ENCODE results near the gene GABRD. TPM values are rescaled to one million over a fixed set of nuclear protein-coding genes. Genes with fewer than 3 reads are reported as not detected.

The GABRD gene
- total and polyA plus RNA-seq, 2 of the 13 experiments (the other 11 are each of a cell fraction or from before 2014, with no cell fraction given), result not detected

GRCh38 chr1:2003541-2004131 is 15.5 kb upstream of the GABRD start, which contains the start of gene CFAP74 (continued):
- TF ChIP-seq ZFP91 (CRISPR knock-in tag; IDR thresholded peaks at IDR 0.05; ENCODE audit: borderline replicate concordance) (peak; percentile 51; the same call in 1 of the 2 replicates), ZKSCAN1 (IDR thresholded peaks at IDR 0.05; ENCODE audit: low read length) (no peak), FOXK2 (IDR thresholded peaks at IDR 0.05) (peak; percentile 43; the same call in 1 of the 2 replicates), MXD3 (CRISPR knock-in tag; IDR thresholded peaks at IDR 0.05) (peak; percentile 35; the same call in 1 of the 2 replicates), TARDBP (CRISPR knock-in tag; IDR thresholded peaks at IDR 0.05) (no peak), XRCC5 (optimal IDR thresholded peaks at IDR 0.05; ENCODE audit: low read length) (peak; percentile 67), ZBTB20 (CRISPR knock-in tag; IDR thresholded peaks at IDR 0.05; ENCODE audit: borderline replicate concordance, low read depth) (no peak), AGO1 (IDR thresholded peaks at IDR 0.05; ENCODE audit: low read depth, low read length, poor library complexity, severe bottlenecking) (no peak), RBFOX2 (IDR thresholded peaks at IDR 0.05; ENCODE audit: low read depth, low read length) (no peak), MTA1 (CRISPR knock-in tag; IDR thresholded peaks at IDR 0.05; ENCODE audit: borderline replicate concordance) (no peak; the same call in 1 of the 2 replicates), KDM3A (CRISPR knock-in tag; IDR thresholded peaks at IDR 0.05; ENCODE audit: low read depth) (no peak), ZNF605 (CRISPR knock-in tag; IDR thresholded peaks at IDR 0.05) (no peak), PITX1 (CRISPR knock-in tag; IDR thresholded peaks at IDR 0.05) (no peak), SP5 (CRISPR knock-in tag; IDR thresholded peaks at IDR 0.05; ENCODE audit: borderline replicate concordance, low read depth) (peak; percentile 50; the same call in 1 of the 2 replicates), ZFP1 (CRISPR knock-in tag; IDR thresholded peaks at IDR 0.05) (no peak), ATM (IDR thresholded peaks at IDR 0.05; ENCODE audit: borderline replicate concordance) (no peak), MXI1 (IDR thresholded peaks at IDR 0.05; ENCODE audit: borderline replicate concordance, low read depth, low read length) (peak; percentile 63; the same call in 1 of the 3 replicates), ZNF362 (CRISPR knock-in tag; IDR thresholded peaks at IDR 0.05; ENCODE audit: borderline replicate concordance) (no peak), MBD4 (IDR thresholded peaks at IDR 0.05; ENCODE audit: borderline replicate concordance, low read length) (no peak), HNRNPLL (IDR thresholded peaks at IDR 0.05; ENCODE audit: low read depth, low read length, poor library complexity, severe bottlenecking) (peak; percentile 32), SAP130 (CRISPR knock-in tag; IDR thresholded peaks at IDR 0.05; ENCODE audit: low read depth) (peak; percentile 58), SP2 (CRISPR knock-in tag; IDR thresholded peaks at IDR 0.05) (no peak), UBTF (CRISPR knock-in tag; IDR thresholded peaks at IDR 0.05) (peak; percentile 44; the same call in 1 of the 2 replicates), TSC22D2 (CRISPR knock-in tag; IDR thresholded peaks at IDR 0.05; ENCODE audit: borderline replicate concordance) (no peak), HDAC1 (CRISPR knock-in tag; IDR thresholded peaks at IDR 0.05) (peak; percentile 41), SP140L (CRISPR knock-in tag; IDR thresholded peaks at IDR 0.05; ENCODE audit: borderline replicate concordance) (no peak)

Measured in HepG2 (cell line).